HG02981 (cell line): ENCODE results near the gene AOPEP.

Experiments used
- ATAC-seq: cut with Tn5 transposase; IDR thresholded peaks from one replicate; pipeline ENCODE4 v1.9.1; 2021; ENCODE audit warnings: mild to moderate bottlenecking, moderate library complexity; ENCODE audit not compliant: unreplicated experiment

Gene AOPEP

DNA sequence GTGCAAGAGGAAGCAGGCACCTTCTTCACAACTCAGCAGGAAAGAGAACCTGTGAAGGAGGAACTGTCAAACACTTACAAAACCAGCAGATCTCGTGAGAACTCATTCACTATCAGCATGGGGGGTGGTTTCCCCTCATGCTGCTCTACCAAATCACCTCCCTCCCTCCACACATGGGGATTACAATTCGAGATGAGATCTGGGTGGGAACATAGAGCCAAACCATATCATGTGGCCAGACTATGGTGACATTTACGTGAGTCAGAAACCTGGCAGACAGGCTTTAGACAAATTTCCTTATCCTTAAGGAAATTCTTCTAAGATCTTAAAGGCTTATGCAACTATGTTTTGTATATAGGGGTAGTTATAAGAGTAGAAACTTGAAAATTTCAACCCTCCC is 8.7 kb upstream of the AOPEP start:
- ATAC-seq = no peak

- ATAC-seq = no peak
These were observed 7.6 kb upstream of the AOPEP start for GRCh38 chr9:94718936-94719335.

GRCh38 chr9:94719878-94720277 is 6.6 kb upstream of the AOPEP start:
- no peak for ATAC-seq

DNA sequence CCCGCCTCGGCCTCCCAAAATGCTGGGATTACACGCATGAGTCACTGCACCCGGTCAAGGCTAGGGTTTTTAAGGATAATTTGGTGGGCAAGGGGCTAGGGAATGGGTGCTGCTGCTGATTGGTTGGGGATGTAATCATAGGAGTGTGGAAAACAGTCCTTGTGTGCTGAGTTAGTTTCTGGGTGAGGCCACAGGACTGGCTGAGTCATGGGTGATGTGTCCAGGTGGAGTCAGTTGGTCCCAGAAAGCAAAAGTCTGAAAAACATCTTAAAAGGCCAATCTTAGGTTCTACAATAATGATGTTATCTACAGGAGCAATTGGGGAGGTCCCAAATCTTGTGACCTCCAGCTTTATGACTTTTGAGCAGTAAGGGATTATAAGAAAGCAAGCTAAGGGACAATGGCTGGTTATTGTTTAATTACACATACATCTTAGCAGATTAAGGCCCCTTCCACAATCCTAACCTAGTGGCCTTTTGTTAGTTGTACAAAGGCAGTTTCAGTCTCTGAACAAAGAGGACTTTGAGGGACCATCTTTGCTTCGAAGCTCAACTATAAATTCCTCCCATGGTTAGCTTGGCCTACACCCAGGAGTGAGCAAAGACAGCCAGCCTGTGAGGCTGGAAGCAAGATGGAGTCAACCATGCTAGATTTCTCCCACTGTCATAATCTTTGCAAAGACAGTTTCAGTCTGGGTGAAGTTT is 5.5 kb upstream of the AOPEP start:
- ATAC-seq = no peak

GRCh38 chr9:94721754-94722153 is 4.7 kb upstream of the AOPEP start:
- no peak for ATAC-seq

DNA sequence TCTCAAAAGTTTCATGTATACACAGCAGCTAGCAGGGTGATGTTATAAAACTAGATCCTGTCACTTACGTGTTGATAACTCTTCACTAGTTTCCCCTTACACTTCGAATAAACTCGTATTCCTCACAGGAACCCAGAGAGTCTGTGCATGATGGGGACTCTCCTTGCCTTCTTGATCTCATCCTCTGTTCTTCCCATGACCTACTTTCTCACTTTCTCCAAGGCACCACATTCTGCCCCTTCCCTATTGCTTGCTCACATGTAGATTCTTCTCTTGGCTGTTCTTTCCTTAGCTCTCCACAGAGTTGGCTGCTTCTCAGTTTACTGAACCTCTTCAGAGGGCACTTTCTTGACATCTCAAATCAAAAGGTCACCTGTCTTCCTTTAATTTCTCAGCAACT is 1.2 kb upstream of the AOPEP start:
- no peak for ATAC-seq

DNA sequence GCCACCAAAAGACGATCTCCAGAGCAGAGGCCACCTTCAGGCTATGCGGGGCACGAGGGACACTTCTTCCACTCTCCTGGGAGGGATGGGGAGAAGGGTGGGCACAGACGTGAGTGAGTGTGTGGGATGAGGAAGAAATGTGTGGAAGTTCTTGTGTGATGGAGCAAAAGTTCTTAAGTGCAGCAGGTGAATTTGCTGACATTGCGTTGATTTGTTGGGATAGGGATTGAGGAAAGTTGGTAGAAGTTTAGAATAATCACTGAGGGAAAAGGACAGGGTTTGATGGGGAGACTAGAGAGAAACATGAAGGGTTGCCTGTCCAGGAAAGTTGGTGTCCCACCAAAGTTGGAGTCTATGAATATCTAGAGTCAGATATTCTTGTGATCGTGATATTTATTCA is 2.2 kb downstream of the AOPEP start:
- no peak for ATAC-seq

DNA sequence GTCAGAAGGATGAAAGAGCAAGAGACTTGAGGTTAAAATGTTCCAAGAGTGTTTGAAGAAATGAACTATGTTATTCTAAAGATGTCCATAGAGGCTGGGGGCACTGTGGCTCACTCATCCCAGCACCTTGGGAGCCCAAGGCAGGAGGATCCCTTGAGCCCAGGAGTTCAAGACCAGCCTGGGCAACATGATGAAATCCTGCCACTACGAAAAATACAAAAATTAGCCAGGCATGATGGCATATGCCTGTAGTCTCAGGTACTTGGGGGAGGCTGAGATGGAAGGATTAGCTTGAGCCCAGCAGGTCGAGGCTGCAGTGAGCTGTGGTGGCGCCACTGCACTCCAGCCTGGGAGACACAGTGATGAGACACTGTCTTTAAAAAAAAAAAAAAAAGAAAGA is 2.7 kb downstream of the AOPEP start:
- ATAC-seq = no peak

GRCh38 chr9:94734054-94734754 is 7.7 kb downstream of the AOPEP start:
- no peak for ATAC-seq

GRCh38 chr9:94736759-94737158 is 10.3 kb downstream of the AOPEP start:
- no peak for ATAC-seq

DNA sequence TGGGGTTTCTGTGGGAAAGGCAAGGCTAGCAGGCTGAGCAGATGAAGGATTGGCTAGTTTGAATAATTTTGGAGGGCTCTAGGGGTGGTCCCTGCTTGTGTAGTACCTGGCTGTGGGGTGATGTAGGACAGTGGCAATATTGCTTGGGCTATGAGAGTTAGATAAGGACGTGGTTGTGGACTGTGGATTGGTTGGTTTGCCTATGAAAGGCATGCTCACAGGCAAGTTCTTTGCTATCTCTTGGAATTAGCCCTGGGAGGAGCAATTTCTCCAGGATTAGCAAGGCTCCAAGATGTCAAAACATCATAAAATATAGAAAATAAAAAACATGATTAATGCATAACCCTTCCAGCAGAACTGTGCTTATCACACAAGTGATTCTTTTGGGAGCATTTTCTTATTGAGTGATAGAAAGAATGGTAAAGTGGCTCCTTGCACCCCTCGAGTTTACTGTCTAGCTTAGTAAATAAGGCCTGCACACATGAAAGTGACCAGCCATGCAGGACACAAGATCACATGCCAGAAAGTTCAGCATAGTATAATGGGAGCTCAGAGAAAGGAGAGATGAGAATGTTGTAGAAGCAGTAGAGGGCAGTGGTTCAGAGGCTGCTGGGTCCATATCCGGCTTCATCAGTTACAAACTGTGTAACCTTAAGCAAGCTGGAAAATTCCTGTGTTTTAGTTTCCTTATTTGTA is 13.8 kb downstream of the AOPEP start:
- no peak for ATAC-seq

GRCh38 chr9:94741866-94742265 is 15.4 kb downstream of the AOPEP start:
- ATAC-seq = no peak

DNA sequence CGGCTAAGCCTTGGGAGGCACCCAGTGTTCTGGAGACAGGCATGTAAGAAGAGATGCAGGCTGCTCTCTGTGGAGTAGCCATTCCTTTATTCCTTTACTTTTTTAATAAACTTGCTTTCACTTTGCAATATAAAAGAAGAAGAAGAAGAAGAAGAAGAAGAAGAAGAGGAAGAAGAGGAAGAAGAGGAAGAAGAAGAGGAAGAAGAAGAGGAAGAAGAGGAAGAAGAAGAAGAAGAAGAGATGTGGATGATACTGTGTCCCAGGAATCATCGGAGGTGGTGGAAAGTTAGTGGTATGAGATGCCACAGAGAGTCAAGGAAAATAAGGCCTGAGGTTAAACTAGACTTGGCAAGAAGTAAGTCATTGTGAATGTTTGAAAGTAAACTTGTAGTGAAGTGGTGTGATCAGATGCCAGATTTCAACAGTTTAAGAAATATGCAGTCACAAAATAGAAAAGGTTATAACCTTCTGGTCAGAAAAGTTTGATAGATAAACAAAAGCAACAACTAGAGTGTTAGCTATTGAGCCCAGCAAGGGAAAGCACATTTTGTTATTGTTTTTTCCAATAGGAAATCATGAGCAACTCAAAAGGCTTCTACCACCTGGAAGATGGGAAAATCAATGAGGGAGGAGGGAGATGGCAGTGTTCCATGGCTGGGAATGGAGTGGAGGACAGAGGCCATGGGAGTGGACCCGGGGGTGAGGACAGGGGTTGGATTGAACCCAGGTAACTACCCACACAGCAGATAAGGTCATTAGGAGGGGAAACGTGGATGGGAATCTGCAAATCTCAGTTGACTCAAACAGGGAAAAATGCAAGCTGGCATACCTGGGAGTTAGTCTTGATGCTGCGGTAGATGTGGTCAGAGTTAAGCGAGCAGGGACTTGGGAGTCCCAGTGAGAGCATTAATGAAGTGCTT is 16.8 kb downstream of the AOPEP start:
- no peak for ATAC-seq

GRCh38 chr9:94745806-94746540 is 19.5 kb downstream of the AOPEP start:
- no peak for ATAC-seq

- no peak for ATAC-seq
These were observed 20.3 kb downstream of the AOPEP start for GRCh38 chr9:94746541-94747370.

GRCh38 chr9:94754976-94755475 is 28.5 kb downstream of the AOPEP start:
- ATAC-seq = no peak

GRCh38 chr9:94757158-94757557 is 30.7 kb downstream of the AOPEP start:
- ATAC-seq = no peak

GRCh38 chr9:94758031-94758430 is 31.5 kb downstream of the AOPEP start:
- no peak for ATAC-seq

- ATAC-seq = no peak
These were observed 32.4 kb downstream of the AOPEP start for GRCh38 chr9:94758880-94759279.
